Measurements from ENCODE around the gene RTKN.

- TF ChIP-seq REST (IDR thresholded peaks at IDR 0.05) = peak; percentile 76
- no peak for TF ChIP-seq GABPA (IDR thresholded peaks at IDR 0.05 in 1 of 2, conservative IDR thresholded peaks at IDR 0.05 in 1 of 2)
- TF ChIP-seq TAF1 (conservative IDR thresholded peaks at IDR 0.05) = no peak
- TF ChIP-seq CTCF (IDR thresholded peaks at IDR 0.05; ENCODE audit: low read depth, low read length, missing input control) = no peak
- TF ChIP-seq JUND (IDR thresholded peaks at IDR 0.05) = peak in 1 of 2 donors; percentile 62
- TF ChIP-seq RAD21 (IDR thresholded peaks at IDR 0.05) = peak in 1 of 2 donors; percentile 24
- peak; percentile 33 for TF ChIP-seq ZBTB33 (IDR thresholded peaks at IDR 0.05)
- no peak for TF ChIP-seq FOXA1 (IDR thresholded peaks at IDR 0.05)
- TF ChIP-seq EGR1 (IDR thresholded peaks at IDR 0.05; ENCODE audit: low read depth in 2 of 2) = no peak
- peak; percentile 64 for TF ChIP-seq YY1 (IDR thresholded peaks at IDR 0.05)
Measured at GRCh38 chr2:74447230-74447999, 5.7 kb upstream of the RTKN start.

All from liver (tissue), 3 donors.